H4 (cell line): Measurements from ENCODE around the gene PTPRE. TPM values are rescaled to one million over a fixed set of nuclear protein-coding genes. Genes with fewer than 3 reads are reported as not detected.

ENCODE experiments used
- DNase-seq: peaks from one replicate; pipeline ENCODE4 v3.0.0-alpha.2; 2015; ENCODE audit warnings: low spot score
- total RNA-seq: library from RNA; depleted of rRNA; stranded (reverse); fragments of >200 nt; shearing (Covaris generic); gene quantifications from 2 replicates; pipeline ENCODE4 v1.2.3, GENCODE V29; 2014

Gene PTPRE
- total RNA-seq, 1 experiment from 2014 or later = 3.5 TPM

DNA sequence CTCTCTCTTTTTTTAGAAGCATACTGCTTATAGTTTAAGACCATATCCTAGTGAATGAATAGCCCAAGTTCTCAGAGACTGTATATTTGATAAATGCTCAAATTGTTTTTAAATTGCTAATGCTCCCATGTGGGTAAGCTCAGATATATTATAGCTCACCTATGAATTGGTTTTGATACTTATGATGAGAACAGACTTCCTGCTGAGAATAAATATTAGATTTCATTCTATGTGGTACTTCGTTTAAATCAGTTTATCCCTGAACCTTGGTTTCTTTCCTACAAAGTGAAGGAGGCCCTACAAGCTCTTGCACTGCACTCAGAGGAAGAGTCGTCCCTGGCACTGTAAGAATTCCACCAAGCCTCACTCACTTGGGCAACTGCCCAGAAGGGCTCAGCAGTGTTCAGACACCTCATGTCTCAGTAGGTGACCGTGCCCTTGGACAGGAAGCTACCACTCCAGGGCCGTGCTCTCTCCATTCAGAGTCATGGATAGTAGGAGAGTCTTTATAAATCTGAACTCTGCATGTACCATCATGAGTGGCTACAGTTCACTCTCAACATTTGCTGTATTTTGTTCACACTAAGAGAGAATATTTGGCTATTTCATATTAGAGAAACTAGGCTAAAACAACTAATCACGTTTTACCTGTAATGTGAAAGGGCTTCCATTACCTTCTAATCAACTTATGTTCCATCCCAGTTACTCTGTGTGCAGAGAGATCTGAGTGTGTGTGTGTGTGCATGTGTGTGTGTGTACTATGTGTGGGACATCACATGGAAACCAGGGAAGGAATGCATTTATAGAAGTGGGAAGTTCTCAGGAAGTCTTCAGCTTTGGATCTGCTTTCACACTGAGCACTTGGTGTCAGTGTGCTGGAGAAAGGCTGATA, 93.8 kb downstream of the PTPRE start:
- DNase-seq = peak; percentile 72

GRCh38 chr10:128001363-128001745, 94.5 kb downstream of the PTPRE start:
- DNase-seq = no peak

- DNase-seq = no peak
Observed at GRCh38 chr10:128001849-128002248, 94.9 kb downstream of the PTPRE start.

- no peak for DNase-seq
Observed at GRCh38 chr10:128003521-128003920, 96.6 kb downstream of the PTPRE start.

GRCh38 chr10:128005858-128006257, 99.0 kb downstream of the PTPRE start:
- DNase-seq = no peak

- DNase-seq = no peak
Observed at GRCh38 chr10:128007056-128007455, 100.2 kb downstream of the PTPRE start.

DNA sequence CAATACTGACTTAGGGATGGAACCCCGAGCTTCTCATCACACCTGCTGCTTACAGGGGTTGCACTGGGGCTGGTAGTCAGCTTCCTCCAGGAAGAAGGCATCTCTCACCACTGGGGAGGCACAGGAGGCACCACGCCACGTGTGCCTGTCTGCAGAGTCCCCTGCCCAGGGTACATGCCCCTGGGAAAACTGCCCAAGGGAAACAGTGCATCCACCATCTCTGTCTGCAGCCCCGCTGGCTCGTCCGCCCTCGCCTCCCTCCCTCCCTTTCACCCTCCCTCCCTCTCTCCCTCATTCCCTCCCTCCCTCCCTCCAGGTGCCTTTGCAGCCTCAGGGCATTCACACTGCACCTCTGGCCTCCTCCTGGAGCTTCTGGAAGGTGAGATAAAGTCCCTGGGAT, 101.1 kb downstream of the PTPRE start:
- DNase-seq = no peak

GRCh38 chr10:128008521-128009250, 101.8 kb downstream of the PTPRE start:
- DNase-seq = no peak

DNA sequence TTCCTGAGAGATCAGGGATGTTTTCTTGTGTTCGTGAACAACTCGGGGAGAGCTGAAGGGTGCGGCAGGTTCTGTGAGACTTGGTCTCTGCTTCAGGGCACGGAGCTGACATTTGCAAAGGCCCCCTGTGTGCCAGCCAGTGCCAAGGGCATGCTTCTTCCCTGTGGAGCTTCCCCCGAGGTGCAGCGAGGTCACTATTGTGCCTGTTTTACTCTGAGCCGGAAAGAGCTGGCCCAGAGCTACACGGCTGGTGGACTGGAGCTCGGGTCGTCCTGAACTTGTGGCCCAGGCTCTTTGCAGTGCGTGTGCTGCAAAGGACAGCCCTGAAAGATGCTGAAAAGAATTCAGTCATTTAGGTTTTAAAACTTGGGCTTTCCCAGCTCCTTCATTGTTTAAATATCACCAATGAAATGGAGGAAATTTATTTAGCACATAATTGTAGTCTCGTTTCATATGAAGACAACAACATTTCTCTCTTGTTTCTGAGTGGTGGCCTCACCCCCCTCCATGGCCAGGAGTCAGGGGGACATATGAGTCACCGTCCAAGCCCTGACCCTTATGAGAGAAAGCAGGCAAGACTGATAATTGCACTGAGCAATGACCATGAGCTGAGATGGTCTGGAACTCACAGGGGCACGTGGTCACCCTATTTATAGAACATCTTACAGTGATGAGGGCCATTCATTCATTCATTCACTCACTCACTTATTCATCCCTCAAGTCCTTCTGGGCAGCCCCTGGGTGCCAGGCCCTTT, 102.6 kb downstream of the PTPRE start:
- no peak for DNase-seq

GRCh38 chr10:128011059-128011979, 104.4 kb downstream of the PTPRE start:
- DNase-seq = peak; percentile 41

DNA sequence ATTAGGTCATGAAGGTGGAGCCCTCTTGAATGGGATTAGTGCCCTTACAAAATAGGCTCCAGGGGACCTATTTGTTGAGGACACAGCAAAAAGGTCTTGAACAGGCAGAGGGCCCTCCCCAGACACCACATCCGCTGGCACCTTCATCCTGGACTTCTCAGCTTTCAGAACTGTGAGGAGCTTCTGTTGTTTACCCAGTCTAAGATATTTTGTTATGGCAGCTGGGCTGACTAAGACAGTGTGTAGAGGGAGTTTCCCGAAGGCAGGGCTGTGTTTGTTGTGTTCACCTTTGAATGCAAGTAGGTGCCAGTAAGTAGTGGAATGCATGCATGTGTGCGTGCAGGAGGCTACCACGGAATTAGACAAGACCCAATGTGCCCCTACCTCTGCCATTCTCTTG, 106.7 kb downstream of the PTPRE start:
- no peak for DNase-seq

- DNase-seq = no peak
Observed at GRCh38 chr10:128014236-128014635, 107.3 kb downstream of the PTPRE start.

DNA sequence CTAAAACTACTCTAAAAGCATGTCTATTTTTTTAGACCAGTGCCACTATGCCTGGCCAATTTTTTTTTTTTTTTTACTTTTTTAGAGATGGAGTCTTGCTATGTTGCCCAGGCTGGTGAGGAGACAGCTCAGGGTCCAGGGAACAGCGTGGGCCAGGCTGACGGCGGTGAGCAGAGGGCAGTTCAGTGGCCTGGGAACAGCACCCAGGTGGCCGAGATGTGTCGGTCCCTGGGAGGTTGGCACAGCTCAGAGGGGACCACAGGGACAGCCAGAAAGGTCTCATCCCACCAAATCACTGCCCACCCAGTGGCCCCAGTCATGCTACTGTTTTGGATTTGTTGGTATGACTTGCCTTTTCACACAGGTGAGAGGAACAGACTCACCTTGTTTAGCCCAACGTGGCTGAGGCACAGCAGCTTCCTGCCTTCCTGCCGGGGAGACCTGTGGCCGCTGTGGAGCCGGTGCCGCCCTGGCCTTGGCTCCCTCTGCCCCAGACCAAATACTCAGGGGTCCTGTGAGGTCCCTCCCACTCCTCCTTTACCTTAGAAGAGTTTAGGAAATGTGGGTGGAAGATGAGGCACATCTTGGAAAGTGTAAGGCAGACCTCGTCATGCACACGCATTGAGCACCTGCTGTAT, 109.6 kb downstream of the PTPRE start:
- no peak for DNase-seq

DNA sequence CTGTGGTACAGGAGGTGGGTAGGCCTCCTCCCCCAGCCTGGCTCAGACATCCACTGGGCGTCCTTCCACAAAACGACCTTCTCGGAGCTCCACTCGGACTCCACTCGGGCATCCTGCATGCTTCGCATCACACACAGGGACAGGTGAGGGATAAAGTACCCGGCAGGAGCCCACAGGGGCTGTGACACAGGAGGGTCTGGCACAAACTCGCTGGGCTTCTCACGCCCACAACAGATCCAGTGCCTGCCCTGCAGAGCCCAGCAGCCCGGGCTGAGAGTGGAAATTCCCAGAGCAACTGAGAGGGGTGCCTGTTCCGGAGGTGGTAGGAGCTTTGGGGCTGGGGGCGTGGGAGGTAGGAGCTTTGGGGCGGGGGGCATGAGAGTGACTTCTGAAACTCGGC, 110.9 kb downstream of the PTPRE start:
- DNase-seq = no peak

DNA sequence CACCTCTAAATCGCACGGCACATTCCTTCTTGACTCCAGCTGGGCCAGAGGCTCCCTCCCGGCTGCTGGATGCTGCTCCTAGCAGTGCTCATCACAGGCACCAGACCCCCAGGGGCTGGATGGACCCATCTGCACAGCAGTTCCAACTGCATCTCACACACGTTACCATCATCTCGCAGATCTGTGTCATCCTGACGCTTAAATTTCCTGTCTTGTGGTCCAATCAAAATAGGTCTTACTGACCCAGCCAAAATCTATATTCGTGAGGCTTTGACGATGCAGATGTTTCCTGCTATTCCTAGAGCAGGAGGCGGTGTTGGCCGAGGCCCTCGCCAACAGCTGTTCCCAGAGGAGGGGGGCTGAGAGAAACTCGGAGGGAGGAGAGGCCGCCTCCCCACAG, 111.3 kb downstream of the PTPRE start:
- DNase-seq = no peak

DNA sequence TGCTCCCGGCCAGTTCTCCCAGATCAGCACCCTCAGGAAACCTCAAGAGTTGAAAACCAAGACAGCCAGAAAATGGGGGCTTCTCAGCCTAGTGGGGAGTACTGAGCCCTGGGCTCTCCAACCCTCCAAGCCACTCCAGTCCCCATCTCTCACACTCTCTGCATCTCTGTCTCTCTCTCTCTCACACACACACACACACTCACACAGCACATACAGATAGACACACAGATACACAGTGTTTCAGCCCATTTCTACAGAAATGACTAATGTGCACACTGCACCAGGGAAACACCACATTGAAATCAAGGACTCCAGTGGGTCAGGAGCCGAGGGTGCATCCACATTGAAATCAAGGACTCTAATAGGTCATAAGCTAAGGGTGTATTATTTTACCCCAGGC, 111.8 kb downstream of the PTPRE start:
- no peak for DNase-seq

DNA sequence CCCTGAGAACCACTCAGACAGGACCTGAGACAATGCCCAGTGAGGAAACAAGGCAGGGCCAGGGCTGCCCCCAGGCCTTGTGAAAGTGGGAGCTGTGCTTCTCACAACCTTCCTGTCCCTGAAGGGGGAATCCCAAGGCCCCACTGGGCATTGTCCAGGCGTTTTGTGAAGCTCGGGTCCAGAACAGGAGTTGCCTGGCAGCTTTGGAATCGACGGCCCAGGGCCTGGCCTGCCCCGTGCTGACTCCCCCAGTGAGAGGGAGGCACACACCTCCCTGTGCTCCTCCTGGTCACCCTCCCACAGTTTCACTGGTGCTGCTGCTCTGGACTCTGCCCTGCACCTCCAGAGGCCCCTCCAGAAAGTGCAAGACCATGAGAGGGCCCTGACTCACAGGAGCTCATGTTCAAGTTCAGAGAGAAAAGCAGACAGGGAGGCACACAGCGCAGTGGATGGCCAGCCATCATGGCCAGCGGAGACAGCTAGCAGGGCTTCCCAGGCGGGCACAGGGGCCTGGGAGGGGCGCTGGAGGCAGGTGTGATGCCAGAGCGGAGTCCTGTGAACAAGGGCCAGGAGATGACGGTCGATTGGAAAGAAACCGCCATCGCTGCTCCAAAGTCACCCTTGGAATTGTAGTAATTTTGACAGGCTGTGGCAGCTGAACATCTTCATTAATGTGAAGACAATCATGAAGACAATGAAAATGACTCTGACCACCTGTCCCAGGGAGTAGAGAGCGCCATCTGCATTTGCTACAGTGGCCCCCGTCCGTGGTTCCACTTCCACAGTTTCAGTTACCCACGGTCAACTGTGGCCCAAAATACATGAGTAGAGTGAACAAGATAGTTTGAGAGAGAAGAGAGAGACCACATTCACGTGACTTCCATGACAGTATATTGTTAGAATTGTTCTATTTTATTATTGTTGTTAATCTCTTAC, 115.6 kb downstream of the PTPRE start:
- no peak for DNase-seq

DNA sequence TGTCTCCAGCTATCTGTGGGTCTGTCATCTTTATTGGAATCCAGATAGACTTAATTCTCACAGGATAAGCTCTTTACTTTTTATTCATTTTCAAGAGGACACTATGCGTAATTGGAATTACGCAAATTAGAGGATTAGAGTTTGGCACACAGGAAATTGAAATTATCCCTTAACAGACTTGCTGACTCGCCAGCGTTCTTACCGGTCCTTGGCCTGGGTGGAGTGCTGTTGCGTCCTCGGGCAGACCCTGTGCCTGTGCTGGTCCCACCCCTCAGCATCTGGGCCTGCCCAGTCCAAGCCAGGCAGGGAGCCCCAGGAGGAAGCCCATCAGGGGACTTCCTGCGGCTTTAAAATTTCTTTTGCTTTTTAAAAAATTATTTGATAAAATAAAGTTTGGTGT, 117.5 kb downstream of the PTPRE start:
- no peak for DNase-seq

GRCh38 chr10:128025437-128025836, 118.5 kb downstream of the PTPRE start:
- no peak for DNase-seq

- no peak for DNase-seq
Observed at GRCh38 chr10:128025951-128026350, 119.0 kb downstream of the PTPRE start.
